Activated naive CD8-positive, alpha-beta T cell treated with anti-CD3 and anti-CD28 coated beads for 36 hours (primary cell): ENCODE measurements around the gene VPS37B. TPM values are rescaled to one million over a fixed set of nuclear protein-coding genes. Genes with fewer than 3 reads are reported as not detected.
A peak's percentile ranks its signal among the peaks of the same experiment; 100 is the strongest.

ENCODE experiments used
- DNase-seq: peaks from one replicate; pipeline ENCODE4 v3.0.0; 2021
- H3K27ac Mint-ChIP-seq: one replicate; pipeline ENCODE4 v1.8.0; 2022; ENCODE audit warnings: mild to moderate bottlenecking, moderate library complexity, mixed read lengths
- H3K27me3 Mint-ChIP-seq: one replicate; pipeline ENCODE4 v1.8.0; 2022; ENCODE audit warnings: mild to moderate bottlenecking, mixed read lengths
- H3K36me3 Mint-ChIP-seq: one replicate; pipeline ENCODE4 v1.8.0; 2021; ENCODE audit warnings: mild to moderate bottlenecking, mixed read lengths
- H3K4me1 Mint-ChIP-seq: one replicate; pipeline ENCODE4 v1.8.0; 2021; ENCODE audit warnings: mixed read lengths
- H3K4me3 Mint-ChIP-seq: one replicate; pipeline ENCODE4 v1.8.0; 2022; ENCODE audit warnings: mild to moderate bottlenecking, moderate library complexity, mixed read lengths
- H3K9me3 Mint-ChIP-seq: one replicate; pipeline ENCODE4 v1.8.0; 2022; ENCODE audit warnings: mixed read lengths
- total RNA-seq, 2 experiments: library from RNA; stranded (reverse); gene quantifications; one replicate each; pipeline ENCODE4 v1.2.3, GENCODE V29; 2021

The VPS37B gene
- total RNA-seq, 2 experiments from 2014 or later: 27.0 to 28.2 TPM

DNA sequence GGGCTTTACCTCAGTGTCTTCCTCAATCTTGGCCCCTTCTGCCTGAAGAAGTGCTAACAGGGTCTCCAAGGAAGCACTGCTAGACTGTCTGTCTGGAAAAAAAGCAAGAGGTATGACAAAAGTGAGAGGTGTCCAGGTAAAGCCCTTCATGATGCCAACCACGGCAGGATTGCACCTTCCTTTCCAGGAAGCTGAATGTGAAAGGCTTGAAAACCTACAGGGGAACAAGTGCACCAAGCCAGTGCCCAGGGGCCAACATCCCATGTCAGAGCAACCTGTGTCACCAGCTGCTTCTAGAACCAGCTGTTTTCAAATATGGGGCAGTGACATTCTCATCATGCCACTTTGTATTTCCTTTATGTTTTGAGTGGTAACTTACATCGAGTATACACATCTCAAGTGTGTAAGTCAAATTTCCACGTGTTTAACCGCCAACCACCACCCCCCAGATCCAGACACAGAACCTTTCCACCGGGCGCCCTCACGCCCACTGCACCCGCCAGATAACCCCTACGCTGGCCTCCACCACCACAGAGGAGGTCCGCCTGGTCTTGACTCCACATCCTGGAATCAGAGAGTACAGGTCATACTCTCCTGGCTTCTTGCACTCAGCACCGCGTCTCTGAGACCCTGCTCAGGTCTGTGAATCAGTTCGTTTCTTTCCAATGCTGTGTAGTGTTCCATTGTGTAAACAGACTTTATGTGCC lies 27.3 kb downstream of the VPS37B start:
- H3K27ac Mint-ChIP-seq: no peak overlapping the region
- H3K36me3 Mint-ChIP-seq: peaks cover 28% of the 10 kb centered on the region
- H3K27me3 Mint-ChIP-seq: no peaks in the 10 kb centered on the region
- no peak for DNase-seq
- H3K9me3 Mint-ChIP-seq: no peaks in the 10 kb centered on the region
- H3K4me1 Mint-ChIP-seq: peaks cover 36% of the 10 kb centered on the region
- no peak overlapping the region for H3K4me3 Mint-ChIP-seq

- Mint-ChIP-seq H3K9me3 (no peaks in the 10 kb centered on the region), H3K36me3 (peaks cover 28% of the 10 kb centered on the region), H3K27me3 (no peaks in the 10 kb centered on the region), H3K4me1 (peaks cover 29% of the 10 kb centered on the region), H3K4me3 (no peak overlapping the region), H3K27ac (no peak overlapping the region)
- DNase-seq: no peak
Observed at GRCh38 chr12:122867691-122868461, 28.0 kb downstream of the VPS37B start.

DNA sequence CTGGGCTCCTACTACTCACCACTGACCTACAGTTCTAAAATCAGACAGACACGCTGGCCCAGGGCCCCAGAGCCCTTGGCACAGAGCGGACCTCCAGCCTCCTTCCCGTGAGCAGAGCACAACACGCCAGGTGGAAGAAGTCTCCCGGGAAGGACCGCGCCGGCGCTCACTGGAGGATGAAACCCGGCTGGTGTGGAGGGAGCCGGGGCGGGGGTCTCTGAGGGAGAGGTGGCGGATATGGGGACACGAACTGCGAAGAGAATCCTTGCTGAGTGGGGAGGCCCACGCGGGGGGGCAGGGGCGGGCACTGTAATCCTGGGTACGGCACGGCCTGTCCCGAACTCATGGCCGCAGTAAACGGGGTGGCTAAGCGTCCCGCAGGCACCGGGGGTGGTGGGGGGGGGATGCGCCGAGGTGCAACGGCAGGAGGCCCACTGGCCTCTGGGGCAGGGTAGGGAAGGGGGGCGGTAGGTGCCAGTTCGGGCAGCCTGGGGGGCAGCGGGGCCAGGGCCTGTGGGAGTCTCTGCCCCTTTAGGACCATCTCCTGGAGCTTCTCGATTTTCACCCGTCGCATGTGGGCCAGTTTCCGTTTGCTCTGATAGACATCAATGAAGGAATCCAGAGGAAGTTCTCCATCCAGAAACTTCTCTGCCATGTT lies 28.8 kb downstream of the VPS37B start:
- no peak overlapping the region for H3K27ac Mint-ChIP-seq

DNA sequence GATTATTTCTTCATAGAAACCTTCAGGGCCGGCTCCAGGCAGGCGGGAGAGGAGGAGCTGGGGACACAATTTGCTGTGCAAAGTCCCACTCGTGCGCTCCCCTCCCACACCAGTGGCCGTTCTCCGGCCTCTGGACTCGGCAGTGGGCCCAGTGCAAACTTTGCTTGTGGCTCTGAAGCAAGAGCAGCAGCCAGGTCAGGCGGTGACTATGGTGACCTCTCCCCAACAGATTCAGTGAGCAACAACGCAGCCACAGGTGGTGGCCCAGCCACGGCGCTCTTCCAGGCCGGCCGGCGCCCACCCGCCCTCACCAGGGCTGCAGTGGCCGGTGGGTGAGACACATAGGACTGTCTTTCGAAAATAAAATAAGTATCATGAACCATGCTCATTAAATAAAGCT lies 29.5 kb downstream of the VPS37B start:
- Mint-ChIP-seq H3K36me3 (peaks cover 24% of the 10 kb centered on the region), H3K27me3 (no peaks in the 10 kb centered on the region), H3K27ac (no peak overlapping the region), H3K4me3 (no peak overlapping the region), H3K9me3 (no peaks in the 10 kb centered on the region), H3K4me1 (peaks cover 14% of the 10 kb centered on the region)
- no peak for DNase-seq

More for the DNA sequence above, 28.8 kb downstream of the VPS37B start:
- Mint-ChIP-seq H3K36me3 (peaks cover 24% of the 10 kb centered on the region), H3K4me1 (peaks cover 21% of the 10 kb centered on the region), H3K27me3 (no peaks in the 10 kb centered on the region), H3K9me3 (no peaks in the 10 kb centered on the region), H3K4me3 (no peak overlapping the region)
- DNase-seq: no peak

DNA sequence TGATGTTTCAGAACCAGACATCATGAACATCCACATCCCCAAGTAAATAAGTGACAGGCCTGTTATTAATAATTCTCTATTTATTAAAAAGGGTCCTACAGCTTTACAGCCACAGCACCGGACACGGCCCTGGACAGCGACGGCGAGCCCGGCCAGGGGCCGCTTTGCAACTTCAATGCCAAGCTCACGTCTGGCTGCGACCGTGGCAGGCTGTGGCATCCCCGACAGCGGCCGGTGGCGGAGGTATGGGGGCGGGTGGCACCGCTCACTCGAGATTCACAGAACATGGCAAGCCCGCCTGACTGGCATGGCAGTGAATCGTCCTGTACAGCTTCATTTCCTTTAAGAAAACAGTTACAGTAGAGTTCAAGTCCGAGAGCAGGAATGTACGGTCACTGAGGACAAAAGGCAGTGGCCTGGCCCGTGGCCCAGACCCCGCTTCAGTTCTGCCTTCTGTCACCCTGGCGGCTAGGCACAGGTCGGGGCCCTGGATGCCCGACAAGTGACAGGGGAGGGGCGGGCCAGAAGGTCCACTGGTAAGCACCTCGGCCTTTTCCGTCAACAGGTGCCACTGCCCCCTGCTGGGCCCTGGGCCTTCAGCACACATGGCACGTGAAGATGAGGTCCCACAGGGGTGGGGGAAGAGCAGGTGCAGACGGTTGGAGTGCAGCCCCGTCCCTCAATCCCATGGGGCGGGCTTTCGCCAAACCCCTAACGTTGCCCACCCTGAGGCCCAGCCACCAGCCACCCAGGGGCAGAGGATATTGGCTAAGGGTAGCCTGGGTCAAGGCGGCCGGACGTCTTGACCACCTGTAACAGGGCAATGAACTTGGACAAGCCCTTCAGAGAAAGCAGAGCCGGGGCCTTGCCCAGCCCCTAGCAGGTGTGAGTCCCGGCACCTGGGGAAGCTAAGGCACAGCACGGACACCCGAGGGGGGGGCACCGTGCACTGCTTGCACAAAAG lies 30.4 kb downstream of the VPS37B start:
- Mint-ChIP-seq H3K27me3 (no peaks in the 10 kb centered on the region), H3K4me3 (no peak overlapping the region), H3K9me3 (no peaks in the 10 kb centered on the region), H3K27ac (no peak overlapping the region), H3K4me1 (peaks cover 6% of the 10 kb centered on the region), H3K36me3 (peaks cover 20% of the 10 kb centered on the region)
- no peak for DNase-seq

- Mint-ChIP-seq H3K27ac (no peak overlapping the region), H3K36me3 (peaks cover 15% of the 10 kb centered on the region), H3K4me3 (no peak overlapping the region), H3K9me3 (no peaks in the 10 kb centered on the region), H3K27me3 (no peaks in the 10 kb centered on the region), H3K4me1 (peaks cover 6% of the 10 kb centered on the region)
- no peak for DNase-seq
Observed at GRCh38 chr12:122864894-122865253, 31.1 kb downstream of the VPS37B start.

GRCh38 chr12:122862872-122863701 lies 32.8 kb downstream of the VPS37B start:
- no peaks in the 10 kb centered on the region for H3K9me3 Mint-ChIP-seq
- no peak overlapping the region for H3K4me3 Mint-ChIP-seq
- H3K4me1 Mint-ChIP-seq: no peaks in the 10 kb centered on the region
- no peak for DNase-seq
- H3K27ac Mint-ChIP-seq: peak overlapping the region; percentile 23
- peaks cover 3% of the 10 kb centered on the region for H3K36me3 Mint-ChIP-seq
- H3K27me3 Mint-ChIP-seq: no peaks in the 10 kb centered on the region

- Mint-ChIP-seq H3K9me3 (no peaks in the 10 kb centered on the region), H3K4me1 (no peaks in the 10 kb centered on the region), H3K4me3 (no peak overlapping the region), H3K27ac (no peak overlapping the region), H3K27me3 (no peaks in the 10 kb centered on the region), H3K36me3 (peaks cover 3% of the 10 kb centered on the region)
- no peak for DNase-seq
Observed at GRCh38 chr12:122862110-122862634, 33.8 kb downstream of the VPS37B start.

GRCh38 chr12:122861587-122861970 lies 34.3 kb downstream of the VPS37B start:
- Mint-ChIP-seq H3K36me3 (no peaks in the 10 kb centered on the region), H3K27me3 (no peaks in the 10 kb centered on the region), H3K4me1 (no peaks in the 10 kb centered on the region), H3K9me3 (no peaks in the 10 kb centered on the region), H3K4me3 (no peak overlapping the region), H3K27ac (no peak overlapping the region)
- DNase-seq: no peak

DNA sequence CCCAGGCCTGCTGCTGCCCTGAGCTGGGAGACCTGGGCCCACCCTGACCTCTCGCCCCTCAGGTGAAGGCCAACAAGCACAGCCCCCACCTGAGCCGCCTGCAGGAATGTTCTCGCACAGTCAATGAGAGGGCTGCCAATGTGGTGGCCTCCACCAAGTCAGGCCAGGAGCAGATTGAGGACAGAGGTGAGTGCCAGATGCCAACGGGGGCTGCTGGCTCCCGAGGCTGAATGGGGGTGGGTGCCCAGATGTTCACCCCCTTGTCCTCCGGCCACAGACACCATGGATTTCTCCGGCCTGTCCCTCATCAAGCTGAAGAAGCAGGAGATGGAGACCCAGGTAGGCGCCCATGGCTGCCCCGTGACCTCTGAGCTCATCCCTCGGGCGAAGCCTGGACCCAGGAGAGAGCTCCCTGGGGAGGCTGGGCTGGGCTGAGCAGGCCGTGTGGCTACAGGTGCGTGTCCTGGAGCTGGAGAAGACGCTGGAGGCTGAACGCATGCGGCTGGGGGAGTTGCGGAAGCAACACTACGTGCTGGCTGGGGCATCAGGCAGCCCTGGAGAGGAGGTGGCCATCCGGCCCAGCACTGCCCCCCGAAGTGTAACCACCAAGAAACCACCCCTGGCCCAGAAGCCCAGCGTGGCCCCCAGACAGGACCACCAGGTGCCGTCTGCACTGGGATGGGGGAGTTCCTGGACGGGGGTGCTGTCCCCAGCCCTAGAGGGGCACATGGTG lies 34.9 kb downstream of the VPS37B start:
- no peak for DNase-seq
- Mint-ChIP-seq H3K4me1 (no peaks in the 10 kb centered on the region), H3K27me3 (no peaks in the 10 kb centered on the region), H3K4me3 (no peak overlapping the region), H3K36me3 (no peaks in the 10 kb centered on the region), H3K27ac (no peak overlapping the region), H3K9me3 (no peaks in the 10 kb centered on the region)

GRCh38 chr12:122860040-122860853 lies 35.7 kb downstream of the VPS37B start:
- no peaks in the 10 kb centered on the region for H3K36me3 Mint-ChIP-seq
- H3K9me3 Mint-ChIP-seq: no peaks in the 10 kb centered on the region
- H3K27ac Mint-ChIP-seq: no peak overlapping the region
- DNase-seq: peak; percentile 79
- no peak overlapping the region for H3K4me3 Mint-ChIP-seq
- H3K4me1 Mint-ChIP-seq: no peaks in the 10 kb centered on the region
- H3K27me3 Mint-ChIP-seq: no peaks in the 10 kb centered on the region

- H3K4me1 Mint-ChIP-seq: no peaks in the 10 kb centered on the region
- H3K4me3 Mint-ChIP-seq: no peak overlapping the region
- DNase-seq: no peak
- no peaks in the 10 kb centered on the region for H3K9me3 Mint-ChIP-seq
- no peaks in the 10 kb centered on the region for H3K27me3 Mint-ChIP-seq
- H3K27ac Mint-ChIP-seq: no peak overlapping the region
- no peaks in the 10 kb centered on the region for H3K36me3 Mint-ChIP-seq
Observed at GRCh38 chr12:122859303-122860039, 36.5 kb downstream of the VPS37B start.
